H1 (cell line): ENCODE measurements around the gene ABCA1. TPM values are rescaled to one million over a fixed set of nuclear protein-coding genes. Genes with fewer than 3 reads are reported as not detected.

Experiments used
- CHD2 ChIP-seq: IDR thresholded peaks from 2 replicates; pipeline ENCODE4 v1.6.1; 2012; ENCODE audit warnings: low read length, improper control_type of control experiment
- CTBP2 ChIP-seq: IDR thresholded peaks from 2 replicates; pipeline ENCODE4 v1.7.0; 2011; ENCODE audit warnings: borderline replicate concordance, mild to moderate bottlenecking, moderate library complexity, mixed read lengths, low read length; ENCODE audit not compliant: insufficient read depth, insufficient read length
- EZH2 ChIP-seq: fragments of 200-600 bp; sonication (generic); IDR thresholded peaks from 2 replicates; pipeline ENCODE4 v1.7.1; 2012; ENCODE audit warnings: low read depth, mild to moderate bottlenecking, moderate library complexity, low read length, inconsistent platforms; ENCODE audit not compliant: severe bottlenecking
- HDAC6 ChIP-seq: IDR thresholded peaks from one replicate; pipeline ENCODE4 v1.7.1; 2012; ENCODE audit warnings: low read depth, mild to moderate bottlenecking, inconsistent platforms, low read length, moderate library complexity
- RAD21 ChIP-seq, 2 experiments: IDR thresholded peaks in 1 of 2; conservative IDR thresholded peaks in 1 of 2; 2 replicates each; pipeline ENCODE4 v1.6.1; 2011; ENCODE audit warnings: low read depth in 2 of 2, low read length in 2 of 2, improper control_type of control experiment in 1 of 2, inconsistent platforms in 1 of 2, mild to moderate bottlenecking in 1 of 2, moderate library complexity in 1 of 2
- RXRA ChIP-seq: IDR thresholded peaks from 2 replicates; pipeline ENCODE4 v1.6.1; 2011; ENCODE audit warnings: low read depth, mild to moderate bottlenecking, low read length, moderate library complexity; ENCODE audit not compliant: insufficient read depth
- SIRT6 ChIP-seq: IDR thresholded peaks from one replicate; pipeline ENCODE4 v1.7.1; 2012; ENCODE audit warnings: low read length, inconsistent platforms
- SP4 ChIP-seq: IDR thresholded peaks from 2 replicates; pipeline ENCODE4 v1.6.1; 2012; ENCODE audit warnings: low read length, inconsistent platforms
- SRF ChIP-seq: IDR thresholded peaks from 2 replicates; pipeline ENCODE4 v1.6.1; 2011; ENCODE audit warnings: mild to moderate bottlenecking, low read depth, low read length, moderate library complexity
- TEAD4 ChIP-seq: IDR thresholded peaks from 2 replicates; pipeline ENCODE4 v1.6.1; 2012; ENCODE audit warnings: low read depth, low read length, inconsistent platforms, mixed read lengths
- YY1 ChIP-seq: IDR thresholded peaks from 2 replicates; pipeline ENCODE4 v1.6.1; 2011; ENCODE audit warnings: low read depth, mild to moderate bottlenecking, low read length
- polyA plus RNA-seq, 7 experiments: library from polyadenylated mRNA; depleted of rRNA in 3 of 7; stranded (reverse) in 5 of 7; unstranded in 2 of 7; fragments of >200 nt in 5 of 7; fragments of 200-250 nt in 2 of 7; gene quantifications; 1 replicate in 5 of 7; 2 replicates in 1 of 7; 4 replicates in 1 of 7; pipeline versions ENCODE4 v1.2.1 to v1.2.3, GENCODE V29; 2011 to 2013; ENCODE audit warnings: missing spikeins in 2 of 7, mixed read lengths in 2 of 7
- total RNA-seq: library from RNA; stranded (reverse); fragmentation: NEBNext Ultra II Directional; extraction: Animal tissue kit (Norgen Biotek cat#: 25700); gene quantifications from 2 replicates; pipeline ENCODE4 v1.2.1, GENCODE V29; 2021
- TF ChIP-seq, protein P1 (sequence below): fragments of 300-600 bp; sonication (generic); IDR thresholded peaks from 2 replicates; pipeline ENCODE4 v1.7.1; 2012; ENCODE audit warnings: low read length, moderate library complexity, mild to moderate bottlenecking, inconsistent platforms; ENCODE audit not compliant: insufficient replicate concordance

ABCA1 gene
- total and polyA plus RNA-seq, 2 of the 8 experiments (the other 6 are each of a cell fraction or from before 2014, with no cell fraction given), result 6.9 to 7.8 TPM

DNA sequence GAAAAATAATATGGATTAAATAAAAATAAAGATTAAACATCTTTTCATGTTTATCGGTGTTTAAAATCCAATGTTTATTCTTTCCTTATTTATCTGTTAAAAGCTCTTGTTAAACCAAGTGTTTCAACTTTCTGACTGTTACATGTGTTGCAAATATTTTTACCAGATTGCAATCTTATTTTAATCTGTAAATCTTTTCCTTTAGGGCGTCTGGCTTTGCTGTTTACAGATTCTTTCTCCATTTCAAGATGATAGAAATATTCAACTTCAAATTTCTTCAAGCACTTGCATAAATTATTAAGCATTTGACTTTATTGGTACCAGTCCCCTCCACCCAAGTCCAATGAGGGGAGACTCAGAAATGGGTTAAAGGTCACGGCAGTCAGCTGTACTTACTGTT lies 16.9 kb upstream of the ABCA1 start (continued):
- TF ChIP-seq, protein P1, sequence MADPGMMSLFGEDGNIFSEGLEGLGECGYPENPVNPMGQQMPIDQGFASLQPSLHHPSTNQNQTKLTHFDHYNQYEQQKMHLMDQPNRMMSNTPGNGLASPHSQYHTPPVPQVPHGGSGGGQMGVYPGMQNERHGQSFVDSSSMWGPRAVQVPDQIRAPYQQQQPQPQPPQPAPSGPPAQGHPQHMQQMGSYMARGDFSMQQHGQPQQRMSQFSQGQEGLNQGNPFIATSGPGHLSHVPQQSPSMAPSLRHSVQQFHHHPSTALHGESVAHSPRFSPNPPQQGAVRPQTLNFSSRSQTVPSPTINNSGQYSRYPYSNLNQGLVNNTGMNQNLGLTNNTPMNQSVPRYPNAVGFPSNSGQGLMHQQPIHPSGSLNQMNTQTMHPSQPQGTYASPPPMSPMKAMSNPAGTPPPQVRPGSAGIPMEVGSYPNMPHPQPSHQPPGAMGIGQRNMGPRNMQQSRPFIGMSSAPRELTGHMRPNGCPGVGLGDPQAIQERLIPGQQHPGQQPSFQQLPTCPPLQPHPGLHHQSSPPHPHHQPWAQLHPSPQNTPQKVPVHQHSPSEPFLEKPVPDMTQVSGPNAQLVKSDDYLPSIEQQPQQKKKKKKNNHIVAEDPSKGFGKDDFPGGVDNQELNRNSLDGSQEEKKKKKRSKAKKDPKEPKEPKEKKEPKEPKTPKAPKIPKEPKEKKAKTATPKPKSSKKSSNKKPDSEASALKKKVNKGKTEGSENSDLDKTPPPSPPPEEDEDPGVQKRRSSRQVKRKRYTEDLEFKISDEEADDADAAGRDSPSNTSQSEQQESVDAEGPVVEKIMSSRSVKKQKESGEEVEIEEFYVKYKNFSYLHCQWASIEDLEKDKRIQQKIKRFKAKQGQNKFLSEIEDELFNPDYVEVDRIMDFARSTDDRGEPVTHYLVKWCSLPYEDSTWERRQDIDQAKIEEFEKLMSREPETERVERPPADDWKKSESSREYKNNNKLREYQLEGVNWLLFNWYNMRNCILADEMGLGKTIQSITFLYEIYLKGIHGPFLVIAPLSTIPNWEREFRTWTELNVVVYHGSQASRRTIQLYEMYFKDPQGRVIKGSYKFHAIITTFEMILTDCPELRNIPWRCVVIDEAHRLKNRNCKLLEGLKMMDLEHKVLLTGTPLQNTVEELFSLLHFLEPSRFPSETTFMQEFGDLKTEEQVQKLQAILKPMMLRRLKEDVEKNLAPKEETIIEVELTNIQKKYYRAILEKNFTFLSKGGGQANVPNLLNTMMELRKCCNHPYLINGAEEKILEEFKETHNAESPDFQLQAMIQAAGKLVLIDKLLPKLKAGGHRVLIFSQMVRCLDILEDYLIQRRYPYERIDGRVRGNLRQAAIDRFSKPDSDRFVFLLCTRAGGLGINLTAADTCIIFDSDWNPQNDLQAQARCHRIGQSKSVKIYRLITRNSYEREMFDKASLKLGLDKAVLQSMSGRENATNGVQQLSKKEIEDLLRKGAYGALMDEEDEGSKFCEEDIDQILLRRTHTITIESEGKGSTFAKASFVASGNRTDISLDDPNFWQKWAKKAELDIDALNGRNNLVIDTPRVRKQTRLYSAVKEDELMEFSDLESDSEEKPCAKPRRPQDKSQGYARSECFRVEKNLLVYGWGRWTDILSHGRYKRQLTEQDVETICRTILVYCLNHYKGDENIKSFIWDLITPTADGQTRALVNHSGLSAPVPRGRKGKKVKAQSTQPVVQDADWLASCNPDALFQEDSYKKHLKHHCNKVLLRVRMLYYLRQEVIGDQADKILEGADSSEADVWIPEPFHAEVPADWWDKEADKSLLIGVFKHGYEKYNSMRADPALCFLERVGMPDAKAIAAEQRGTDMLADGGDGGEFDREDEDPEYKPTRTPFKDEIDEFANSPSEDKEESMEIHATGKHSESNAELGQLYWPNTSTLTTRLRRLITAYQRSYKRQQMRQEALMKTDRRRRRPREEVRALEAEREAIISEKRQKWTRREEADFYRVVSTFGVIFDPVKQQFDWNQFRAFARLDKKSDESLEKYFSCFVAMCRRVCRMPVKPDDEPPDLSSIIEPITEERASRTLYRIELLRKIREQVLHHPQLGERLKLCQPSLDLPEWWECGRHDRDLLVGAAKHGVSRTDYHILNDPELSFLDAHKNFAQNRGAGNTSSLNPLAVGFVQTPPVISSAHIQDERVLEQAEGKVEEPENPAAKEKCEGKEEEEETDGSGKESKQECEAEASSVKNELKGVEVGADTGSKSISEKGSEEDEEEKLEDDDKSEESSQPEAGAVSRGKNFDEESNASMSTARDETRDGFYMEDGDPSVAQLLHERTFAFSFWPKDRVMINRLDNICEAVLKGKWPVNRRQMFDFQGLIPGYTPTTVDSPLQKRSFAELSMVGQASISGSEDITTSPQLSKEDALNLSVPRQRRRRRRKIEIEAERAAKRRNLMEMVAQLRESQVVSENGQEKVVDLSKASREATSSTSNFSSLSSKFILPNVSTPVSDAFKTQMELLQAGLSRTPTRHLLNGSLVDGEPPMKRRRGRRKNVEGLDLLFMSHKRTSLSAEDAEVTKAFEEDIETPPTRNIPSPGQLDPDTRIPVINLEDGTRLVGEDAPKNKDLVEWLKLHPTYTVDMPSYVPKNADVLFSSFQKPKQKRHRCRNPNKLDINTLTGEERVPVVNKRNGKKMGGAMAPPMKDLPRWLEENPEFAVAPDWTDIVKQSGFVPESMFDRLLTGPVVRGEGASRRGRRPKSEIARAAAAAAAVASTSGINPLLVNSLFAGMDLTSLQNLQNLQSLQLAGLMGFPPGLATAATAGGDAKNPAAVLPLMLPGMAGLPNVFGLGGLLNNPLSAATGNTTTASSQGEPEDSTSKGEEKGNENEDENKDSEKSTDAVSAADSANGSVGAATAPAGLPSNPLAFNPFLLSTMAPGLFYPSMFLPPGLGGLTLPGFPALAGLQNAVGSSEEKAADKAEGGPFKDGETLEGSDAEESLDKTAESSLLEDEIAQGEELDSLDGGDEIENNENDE, result no peak
- TF ChIP-seq CHD2 (no peak), SIRT6 (no peak), SP4 (no peak), HDAC6 (no peak), SRF (no peak), RXRA (no peak), TEAD4 (no peak), CTBP2 (no peak), EZH2 (no peak), YY1 (no peak), RAD21 (IDR thresholded peaks at IDR 0.05 in 1 of 2, conservative IDR thresholded peaks at IDR 0.05 in 1 of 2; ENCODE audit: low read depth in 2 of 2, low read length in 2 of 2) (no peak)
